Measurements from ENCODE around the gene CCDC78. TPM values are rescaled to one million over a fixed set of nuclear protein-coding genes. Genes with fewer than 3 reads are reported as not detected.

Gene CCDC78
- total and polyA plus RNA-seq, 2 of the 4 experiments (the other 2 are of a cell fraction), result 0.54 to 4.6 TPM

- no peak for TF ChIP-seq CEBPB (IDR thresholded peaks at IDR 0.05; ENCODE audit: low read depth, low read length)
Measured at GRCh38 chr16:734981-735881, 9.0 kb upstream of the CCDC78 start (continued).

- no peaks in the 10 kb centered on the region; the same call in 1 of the 2 replicates for H3K4me1 ChIP-seq (ENCODE audit: control insufficient read depth, insufficient read depth, low read length)
- no peak overlapping the region for H3K4ac ChIP-seq (ENCODE audit: low read depth, low read length)
- no peaks in the 10 kb centered on the region; the same call in 1 of the 2 replicates for H4K20me1 ChIP-seq (ENCODE audit: insufficient read depth, low read length)
- in situ Hi-C loops (cut with MboI; ENCODE audit: low sequenced_read_pairs) (no loop called here), intact Hi-C loops (cut with micrococcal nuclease) (no loop called here), dilution Hi-C loops (cut with HindIII; ENCODE audit: low sequenced_read_pairs, unreplicated experiment) (no loop called here)
- no peaks in the 10 kb centered on the region for H3K27me3 ChIP-seq (ENCODE audit: control insufficient read depth, insufficient read depth, low read length)
- no peak overlapping the region for H3K14ac ChIP-seq (replicated peaks; ENCODE audit: low read depth, low read length)
- no peak overlapping the region for H4K5ac ChIP-seq (ENCODE audit: low read depth, low read length)
- ATAC-seq (ENCODE audit: low read depth), result no peak
- no peak overlapping the region for H4K91ac ChIP-seq (ENCODE audit: insufficient read depth, low read depth, low read length)
- H3K18ac ChIP-seq (ENCODE audit: low read depth, low read length), result no peak overlapping the region
- DNase-seq, result no peak
- peaks cover 3 to 7% of the 10 kb centered on the region in 2 experiments; a peak in 3 of 4 replicates for H3K79me1 ChIP-seq (ENCODE audit: low read depth in 1 of 2, low read length in 2 of 2)
- no peak overlapping the region for H3K9ac ChIP-seq (ENCODE audit: low read depth, low read length)
- H3K4me3 ChIP-seq (ENCODE audit: insufficient read depth, low read depth, low read length), result no peak overlapping the region
- no peak overlapping the region for H2BK20ac ChIP-seq (ENCODE audit: low read depth, low read length)
- H2BK15ac ChIP-seq (ENCODE audit: low read depth, low read length), result no peak overlapping the region
- H2AK5ac ChIP-seq (ENCODE audit: low read depth, low read length), result no peak overlapping the region
- no peak overlapping the region for H3K23ac ChIP-seq (ENCODE audit: low read depth, low read length)
- ChIA-PET POLR2A (ENCODE audit: unreplicated experiment) (no interaction called here), CTCF (no interaction called here)
- WGBS, 2 experiments (ENCODE audit: extremely low coverage in 2 of 2, insufficient read length in 1 of 2), result 89% methylated on average over 28 of the region's 49 CpGs; no CpG with 5 or more reads in 1 of the 2 experiments
- H2BK120ac ChIP-seq (ENCODE audit: low read depth, low read length), result no peak overlapping the region
- H3K27ac ChIP-seq (ENCODE audit: insufficient read depth, low read length), result no peak overlapping the region
- H3K9me3 ChIP-seq (ENCODE audit: control insufficient read depth, insufficient read depth, low read length), result no peaks in the 10 kb centered on the region
- no peak overlapping the region for H2AFZ ChIP-seq (replicated peaks; ENCODE audit: low read length, poor library complexity)
- BruUV-seq (replicated peaks), result no TSS peak
- H3K9me1 ChIP-seq (ENCODE audit: insufficient read depth, low read length), result no peaks in the 10 kb centered on the region
- H3K36me3 ChIP-seq (ENCODE audit: control insufficient read depth, insufficient read depth, low read length), result peaks cover 50% of the 10 kb centered on the region
- no peak overlapping the region for H2AK9ac ChIP-seq (replicated peaks; ENCODE audit: low read depth, low read length, poor library complexity)
- no peak overlapping the region for H2BK5ac ChIP-seq (ENCODE audit: low read depth, low read length, poor library complexity, severe bottlenecking)
- H4K8ac ChIP-seq (ENCODE audit: low read depth in 2 of 2, low read length in 2 of 2), result no peak overlapping the region
- no peak overlapping the region for H3K56ac ChIP-seq (ENCODE audit: extremely low read depth, insufficient read depth, low read length)
- H3K4me2 ChIP-seq (ENCODE audit: low read depth, low read length), result no peak overlapping the region
- TF ChIP-seq BHLHE40 (IDR thresholded peaks at IDR 0.05; ENCODE audit: low read depth, low read length) (no peak), POLR2A (IDR thresholded peaks at IDR 0.05; ENCODE audit: low read depth, low read length) (no peak), MAFK (IDR thresholded peaks at IDR 0.05; ENCODE audit: low read depth, low read length) (no peak), CHD1 (IDR thresholded peaks at IDR 0.05; ENCODE audit: low read depth, low read length) (no peak), SMC3 (IDR thresholded peaks at IDR 0.05; ENCODE audit: low read depth, low read length) (no peak), RFX5 (IDR thresholded peaks at IDR 0.05; ENCODE audit: low read depth, low read length) (no peak), CTCF (conservative IDR thresholded peaks at IDR 0.05; ENCODE audit: low read depth, low read length) (no peak), FOS (IDR thresholded peaks at IDR 0.05; ENCODE audit: low read depth, low read length) (no peak), RCOR1 (IDR thresholded peaks at IDR 0.05; ENCODE audit: insufficient replicate concordance, low read length) (no peak), ELK1 (IDR thresholded peaks at IDR 0.05; ENCODE audit: borderline replicate concordance, low read depth, low read length) (no peak), CEBPB (IDR thresholded peaks at IDR 0.05; ENCODE audit: low read depth, low read length) (no peak), MAZ (IDR thresholded peaks at IDR 0.05; ENCODE audit: borderline replicate concordance, low read depth, low read length) (no peak)
Measured at GRCh38 chr16:734208-734980, 8.2 kb upstream of the CCDC78 start.

Data from IMR-90 (cell line).